K562 (cell line): ENCODE measurements around the gene UBLCP1. TPM values are rescaled to one million over a fixed set of nuclear protein-coding genes. Genes with fewer than 3 reads are reported as not detected.

ENCODE experiments used
- ATF7 ChIP-seq: fragments of 450-650 bp; IDR thresholded peaks from 2 replicates; pipeline ENCODE4 v1.7.1; 2014; ENCODE audit warnings: mild to moderate bottlenecking, moderate library complexity
- BHLHE40 ChIP-seq: IDR thresholded peaks from 2 replicates; pipeline ENCODE4 v1.6.1; 2011; ENCODE audit warnings: low read length, improper control_type of control experiment
- CREM ChIP-seq: IDR thresholded peaks from 2 replicates; pipeline ENCODE4 v1.6.1; 2014; ENCODE audit warnings: antibody characterized with exemption, low read depth
- DEAF1 ChIP-seq: fragments of 450-650 bp; formaldehyde crosslinking; IDR thresholded peaks from 2 replicates; pipeline ENCODE4 v1.4.0; 2020; ENCODE audit warnings: mild to moderate bottlenecking, moderate library complexity
- EWSR1 ChIP-seq: fragments of 450-650 bp; IDR thresholded peaks from 2 replicates; pipeline ENCODE4 v1.6.1; 2018; ENCODE audit warnings: borderline replicate concordance, mild to moderate bottlenecking, low read depth, moderate library complexity; ENCODE audit not compliant: partially characterized antibody
- MAZ ChIP-seq, 2 experiments: fragments of 450-650 bp in 1 of 2; sonication (generic) in 1 of 2; formaldehyde crosslinking; IDR thresholded peaks in 1 of 2; conservative IDR thresholded peaks in 1 of 2; 2 replicates each; pipeline versions ENCODE4 v1.4.0 to v1.5.0; 2020; ENCODE audit warnings: mild to moderate bottlenecking in 1 of 2, missing genetic modification reagents in 1 of 2
- SMAD4 ChIP-seq: fragments of 250-450 bp; sonication (Bioruptor Pico); conservative IDR thresholded peaks from 2 replicates; pipeline ENCODE4 v1.8.0; 2021; ENCODE audit warnings: inconsistent platforms, mild to moderate bottlenecking, moderate library complexity
- SMC3 ChIP-seq: conservative IDR thresholded peaks from 2 replicates; pipeline ENCODE4 v1.6.1; 2011; ENCODE audit warnings: low read depth, low read length, improper control_type of control experiment; ENCODE audit not compliant: insufficient read depth
- SPI1 ChIP-seq: IDR thresholded peaks from 2 replicates; pipeline ENCODE4 v1.6.1; 2011; ENCODE audit warnings: low read depth, low read length, control low read depth, borderline replicate concordance
- TCF7L2 ChIP-seq: fragments of 150-350 bp; IDR thresholded peaks from 2 replicates; pipeline ENCODE4 v1.6.1; 2016; ENCODE audit warnings: low read depth, mild to moderate bottlenecking, low read length, moderate library complexity
- UBTF ChIP-seq, 2 experiments: IDR thresholded peaks; 2 replicates each; pipeline ENCODE4 v1.6.1; 2012; ENCODE audit warnings: improper control_type of control experiment in 2 of 2, low read depth in 2 of 2, low read length in 2 of 2, borderline replicate concordance in 1 of 2
- ZNF586 ChIP-seq: fragments of 450-650 bp; formaldehyde crosslinking; conservative IDR thresholded peaks from 2 replicates; pipeline ENCODE4 v1.4.0; 2020; ENCODE audit warnings: mild to moderate bottlenecking, moderate library complexity
- polyA plus RNA-seq, 8 experiments: library from polyadenylated mRNA; depleted of rRNA in 4 of 8; stranded (reverse) in 5 of 8; unstranded in 3 of 8; fragments of >200 nt; fragmentation: Nextera tagmentation in 2 of 8; fragmentation: Illumina TruSeq in 1 of 8; extraction: Ambion mirVana in 2 of 8; extraction: Trizol in 1 of 8; gene quantifications; 2 replicates each; pipeline versions ENCODE4 v1.2.1 to v1.2.3, GENCODE V29; 2011 to 2014; ENCODE audit warnings: inconsistent platforms in 1 of 8, missing spikeins in 1 of 8
- total RNA-seq, 7 experiments: library from RNA; depleted of rRNA in 6 of 7; stranded (reverse); fragments of >200 nt in 6 of 7; fragmentation: Illumina TruSeq in 2 of 7; extraction: Trizol in 2 of 7; gene quantifications; 2 replicates each; pipeline versions ENCODE4 v1.2.1 to v1.2.3, GENCODE V29; 2011 to 2021; ENCODE audit warnings: low replicate concordance in 1 of 7
- TF ChIP-seq, protein P1 (sequence below), 2 experiments: fragments of 450-650 bp; formaldehyde crosslinking in 1 of 2; IDR thresholded peaks; 2 replicates each; pipeline versions ENCODE4 v1.4.0 to v1.6.1; 2014 to 2020; ENCODE audit warnings: mild to moderate bottlenecking in 2 of 2, borderline replicate concordance in 1 of 2, low read depth in 1 of 2

The UBLCP1 gene
- total and polyA plus RNA-seq, 9 of the 15 experiments (the other 6 are each of a cell fraction or from before 2014, with no cell fraction given), result 18.8 to 39.8 (median 30.2) TPM

- peak in 1 of 2 experiments; percentile 39; a peak in 1 of 4 replicates for TF ChIP-seq UBTF (IDR thresholded peaks at IDR 0.05; ENCODE audit: borderline replicate concordance in 1 of 2, low read depth in 2 of 2, low read length in 2 of 2)
- peak; percentile 55; the same call in 1 of the 2 replicates for TF ChIP-seq SPI1
- TF ChIP-seq BHLHE40, result peak; percentile 76
- no peak for TF ChIP-seq ZNF586
- TF ChIP-seq, protein P1, sequence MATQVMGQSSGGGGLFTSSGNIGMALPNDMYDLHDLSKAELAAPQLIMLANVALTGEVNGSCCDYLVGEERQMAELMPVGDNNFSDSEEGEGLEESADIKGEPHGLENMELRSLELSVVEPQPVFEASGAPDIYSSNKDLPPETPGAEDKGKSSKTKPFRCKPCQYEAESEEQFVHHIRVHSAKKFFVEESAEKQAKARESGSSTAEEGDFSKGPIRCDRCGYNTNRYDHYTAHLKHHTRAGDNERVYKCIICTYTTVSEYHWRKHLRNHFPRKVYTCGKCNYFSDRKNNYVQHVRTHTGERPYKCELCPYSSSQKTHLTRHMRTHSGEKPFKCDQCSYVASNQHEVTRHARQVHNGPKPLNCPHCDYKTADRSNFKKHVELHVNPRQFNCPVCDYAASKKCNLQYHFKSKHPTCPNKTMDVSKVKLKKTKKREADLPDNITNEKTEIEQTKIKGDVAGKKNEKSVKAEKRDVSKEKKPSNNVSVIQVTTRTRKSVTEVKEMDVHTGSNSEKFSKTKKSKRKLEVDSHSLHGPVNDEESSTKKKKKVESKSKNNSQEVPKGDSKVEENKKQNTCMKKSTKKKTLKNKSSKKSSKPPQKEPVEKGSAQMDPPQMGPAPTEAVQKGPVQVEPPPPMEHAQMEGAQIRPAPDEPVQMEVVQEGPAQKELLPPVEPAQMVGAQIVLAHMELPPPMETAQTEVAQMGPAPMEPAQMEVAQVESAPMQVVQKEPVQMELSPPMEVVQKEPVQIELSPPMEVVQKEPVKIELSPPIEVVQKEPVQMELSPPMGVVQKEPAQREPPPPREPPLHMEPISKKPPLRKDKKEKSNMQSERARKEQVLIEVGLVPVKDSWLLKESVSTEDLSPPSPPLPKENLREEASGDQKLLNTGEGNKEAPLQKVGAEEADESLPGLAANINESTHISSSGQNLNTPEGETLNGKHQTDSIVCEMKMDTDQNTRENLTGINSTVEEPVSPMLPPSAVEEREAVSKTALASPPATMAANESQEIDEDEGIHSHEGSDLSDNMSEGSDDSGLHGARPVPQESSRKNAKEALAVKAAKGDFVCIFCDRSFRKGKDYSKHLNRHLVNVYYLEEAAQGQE (IDR thresholded peaks at IDR 0.05; ENCODE audit: borderline replicate concordance), result peak; percentile 39
- TF ChIP-seq, protein P1 (CRISPR knock-in tag; IDR thresholded peaks at IDR 0.05; ENCODE audit: low read depth), result no peak
- peak in 1 of 2 experiments; percentile 63; a peak in 2 of 4 replicates for TF ChIP-seq MAZ (CRISPR knock-in tag; conservative IDR thresholded peaks at IDR 0.05 in 1 of 2, IDR thresholded peaks at IDR 0.05 in 1 of 2)
- peak; percentile 47 for TF ChIP-seq SMC3
- TF ChIP-seq ATF7, result peak; percentile 11; the same call in 1 of the 2 replicates
- 0 out of 2 replicates have a peak, but pooled peaks have one; percentile 25 for TF ChIP-seq SMAD4 (CRISPR knock-in tag)
- TF ChIP-seq CREM, result 0 out of 2 replicates have a peak, but pooled peaks have one; percentile 16
- TF ChIP-seq TCF7L2, result no peak
- TF ChIP-seq DEAF1 (CRISPR knock-in tag), result peak; percentile 32; the same call in 1 of the 2 replicates
- no peak for TF ChIP-seq EWSR1
Observed at GRCh38 chr5:159331093-159331973, 68.2 kb downstream of the UBLCP1 start (continued).
